HG03159 (cell line): Measurements from ENCODE around the gene TRNP1.
"Not testable (repeated sequence)": the region's sequence is repeated elsewhere in the genome, so short reads cannot be mapped to it uniquely, and the experiment has no call there.

Experiments used
- ATAC-seq: cut with Tn5 transposase; IDR thresholded peaks from one replicate; pipeline ENCODE4 v1.9.1; 2021; ENCODE audit warnings: mild to moderate bottlenecking, moderate library complexity; ENCODE audit not compliant: unreplicated experiment

TRNP1 gene, protein sequence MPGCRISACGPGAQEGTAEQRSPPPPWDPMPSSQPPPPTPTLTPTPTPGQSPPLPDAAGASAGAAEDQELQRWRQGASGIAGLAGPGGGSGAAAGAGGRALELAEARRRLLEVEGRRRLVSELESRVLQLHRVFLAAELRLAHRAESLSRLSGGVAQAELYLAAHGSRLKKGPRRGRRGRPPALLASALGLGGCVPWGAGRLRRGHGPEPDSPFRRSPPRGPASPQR

GRCh38 chr1:26993237-26994019 is at the start of gene TRNP1:
TSS of gene TRNP1 (plus strand) at chr1:26993692. CDS start at chr1:26993787, 95 bp downstream.
- peak; percentile 53 for ATAC-seq

DNA sequence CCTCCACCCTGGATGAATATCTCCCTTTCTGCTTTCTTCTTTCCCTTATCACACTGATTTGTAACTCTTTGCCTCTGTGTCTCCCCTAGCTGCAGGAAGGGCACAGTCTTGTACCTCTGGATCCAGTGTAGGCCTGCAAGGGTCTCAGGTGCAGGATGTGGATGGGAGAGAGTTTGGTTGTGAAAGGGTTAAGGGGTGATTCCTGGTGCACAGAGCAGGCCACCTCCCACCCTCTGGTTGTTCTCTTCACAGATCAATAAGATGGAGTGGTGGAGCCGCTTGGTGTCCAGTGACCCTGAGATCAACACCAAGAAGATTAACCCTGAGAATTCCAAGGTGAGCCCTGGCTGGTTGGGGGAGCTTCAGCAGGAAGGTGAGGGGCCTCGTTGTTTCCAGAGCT is 48.4 kb upstream of the TRNP1 start:
- no peak for ATAC-seq

DNA sequence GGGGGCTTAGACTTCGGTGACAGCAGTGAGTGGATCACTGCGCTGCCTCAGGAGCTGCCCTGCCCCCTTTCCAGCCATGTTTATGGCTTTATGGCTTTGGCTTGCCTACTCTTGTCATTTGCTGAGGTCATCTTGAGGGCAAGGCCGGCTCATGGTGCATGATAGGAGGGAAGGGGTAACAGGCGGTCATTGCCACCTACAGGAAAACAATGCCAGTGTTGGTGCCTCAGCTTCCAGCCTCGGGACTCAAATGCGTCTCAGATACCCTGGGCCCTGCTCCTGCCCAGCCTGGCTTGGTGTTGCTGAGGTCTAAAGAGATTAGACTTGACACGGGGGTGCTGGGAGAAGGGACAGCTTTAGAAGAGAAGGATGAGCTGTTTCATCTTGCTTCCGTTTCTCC is 47.8 kb upstream of the TRNP1 start:
- no peak for ATAC-seq

DNA sequence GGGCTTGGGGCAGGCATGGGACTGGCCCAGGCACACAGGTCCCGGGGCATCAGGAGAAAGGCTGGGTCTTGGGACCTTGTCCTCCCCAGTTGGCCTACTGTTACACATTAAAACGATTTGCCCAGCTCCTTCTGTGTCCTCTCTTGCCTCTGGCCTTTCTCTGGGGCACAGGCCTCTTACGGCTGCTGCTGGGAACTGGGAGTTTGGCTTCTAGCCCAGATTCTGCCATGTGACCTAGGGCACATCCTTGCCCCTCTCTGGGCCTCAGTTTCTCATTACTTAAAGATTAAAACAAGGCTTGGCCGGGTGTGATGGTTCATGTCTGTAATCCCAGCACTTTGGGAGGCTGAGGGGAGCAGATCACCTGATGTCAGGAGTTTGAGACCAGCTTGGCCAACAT is 47.2 kb upstream of the TRNP1 start:
- ATAC-seq, result no peak

- not testable (repeated sequence) for ATAC-seq
Observed at GRCh38 chr1:26948725-26949057, 44.8 kb upstream of the TRNP1 start.

- no peak for ATAC-seq
Observed at GRCh38 chr1:26949266-26949925, 44.1 kb upstream of the TRNP1 start.

GRCh38 chr1:26949926-26950319 is 43.6 kb upstream of the TRNP1 start:
- ATAC-seq, result no peak

DNA sequence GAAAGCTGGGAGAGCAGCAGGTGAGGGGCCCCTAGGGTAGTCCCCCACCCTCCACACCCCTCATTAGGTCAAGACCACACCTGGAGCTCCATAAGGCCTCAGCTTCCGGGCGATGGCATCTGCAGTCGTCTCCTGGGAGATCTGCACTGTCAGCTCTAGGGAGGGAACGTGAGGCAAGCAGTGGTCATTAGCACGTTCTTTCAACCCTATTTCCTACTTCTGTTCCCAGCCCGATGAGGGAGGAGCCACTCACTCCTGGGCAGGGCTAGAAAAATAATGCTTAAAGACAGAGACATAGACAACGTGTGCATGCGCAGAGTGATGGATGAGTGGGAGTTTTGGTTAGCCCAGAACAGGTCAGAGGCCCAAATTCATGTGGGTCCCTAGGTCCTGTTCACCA is 42.9 kb upstream of the TRNP1 start:
- no peak for ATAC-seq

DNA sequence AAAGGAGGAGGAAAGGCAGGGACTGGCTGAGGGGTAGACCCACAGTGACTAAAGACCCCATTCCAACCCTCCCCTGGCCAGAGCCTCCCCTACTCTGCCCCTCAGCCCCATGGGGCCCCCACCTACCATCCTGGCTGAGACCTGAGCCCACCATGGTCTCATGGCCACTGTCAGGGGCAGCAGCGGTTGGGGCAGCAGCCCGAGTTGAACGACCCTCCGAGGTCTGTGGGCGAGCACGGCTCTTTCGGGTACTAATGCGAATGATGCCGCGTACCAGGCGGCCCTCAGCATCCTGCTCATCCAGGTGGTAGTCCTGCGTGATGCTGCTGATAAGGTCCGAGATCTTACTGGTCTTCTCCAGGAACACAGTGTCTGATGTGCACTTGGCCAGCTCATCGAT is 42.3 kb upstream of the TRNP1 start:
- no peak for ATAC-seq

DNA sequence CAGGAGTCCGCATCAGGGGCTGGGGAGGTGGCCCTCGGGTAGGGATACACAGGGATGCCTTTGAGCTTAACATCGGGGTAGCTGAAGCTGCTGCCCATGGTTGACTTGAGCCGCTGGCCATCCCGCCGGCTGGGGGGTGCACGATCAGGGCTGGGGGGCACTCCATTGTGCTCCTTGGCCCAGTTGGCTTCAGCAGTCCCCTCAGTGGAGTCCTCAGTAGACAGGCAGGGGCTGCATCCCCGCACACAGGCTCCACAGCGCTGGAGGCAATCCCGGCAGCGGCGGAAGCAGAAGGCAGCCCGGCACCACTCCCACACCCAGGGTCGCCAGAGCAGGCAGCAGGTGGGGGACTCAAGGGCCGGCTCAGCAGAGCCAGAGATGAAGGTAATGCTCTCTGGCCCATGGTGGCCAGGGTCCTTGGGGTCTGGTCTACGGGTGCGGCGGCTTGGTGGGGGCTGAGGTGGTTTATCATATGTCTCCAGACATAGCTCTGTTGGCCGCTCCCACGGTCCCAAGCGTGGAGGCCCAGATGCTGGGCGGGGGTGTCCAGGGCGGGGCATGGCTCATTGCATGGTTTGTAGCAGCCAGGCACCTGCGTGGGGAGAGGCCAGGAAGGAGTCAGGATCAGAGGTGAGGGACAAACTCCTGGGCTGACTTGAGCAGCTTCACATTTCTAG is 41.5 kb upstream of the TRNP1 start:
- no peak for ATAC-seq

DNA sequence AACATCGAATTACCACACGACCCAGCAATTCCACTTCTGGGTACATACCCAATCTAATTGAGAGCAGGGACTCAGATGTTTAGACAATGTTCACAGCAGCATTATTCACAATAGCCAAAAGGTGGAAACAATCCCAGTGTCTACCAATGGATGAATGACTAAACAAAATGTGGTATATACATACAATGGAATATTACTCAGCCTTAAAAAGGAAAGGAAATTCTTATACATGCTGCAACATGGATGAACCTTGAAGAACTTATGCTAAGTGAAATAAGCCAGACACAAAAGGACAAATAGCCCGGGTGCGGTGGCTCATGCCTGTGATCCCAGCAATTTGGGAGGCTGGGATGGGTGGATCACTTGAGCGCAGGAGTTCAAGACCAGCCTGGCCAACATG is 40.1 kb upstream of the TRNP1 start:
- ATAC-seq, result no peak

DNA sequence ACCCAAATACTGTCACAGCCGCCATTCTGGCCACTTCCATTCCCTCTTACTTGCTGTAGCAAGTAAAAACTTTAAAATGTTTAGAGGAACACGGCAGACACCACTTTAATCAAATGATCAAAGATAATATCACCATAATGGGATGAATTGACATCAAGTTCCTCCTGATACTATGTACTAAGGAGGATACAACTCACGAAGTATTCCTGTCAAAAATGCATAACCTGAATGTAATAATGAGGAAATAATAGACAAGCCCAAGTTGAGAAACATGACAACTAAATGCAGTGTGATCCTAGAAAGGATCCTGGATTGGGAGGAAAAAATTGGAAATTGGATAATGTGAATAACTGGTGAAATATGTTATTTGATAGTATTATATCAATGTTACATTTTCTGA is 37.2 kb upstream of the TRNP1 start:
- ATAC-seq, result no peak

GRCh38 chr1:26957306-26957705 is 36.2 kb upstream of the TRNP1 start:
- ATAC-seq, result no peak

DNA sequence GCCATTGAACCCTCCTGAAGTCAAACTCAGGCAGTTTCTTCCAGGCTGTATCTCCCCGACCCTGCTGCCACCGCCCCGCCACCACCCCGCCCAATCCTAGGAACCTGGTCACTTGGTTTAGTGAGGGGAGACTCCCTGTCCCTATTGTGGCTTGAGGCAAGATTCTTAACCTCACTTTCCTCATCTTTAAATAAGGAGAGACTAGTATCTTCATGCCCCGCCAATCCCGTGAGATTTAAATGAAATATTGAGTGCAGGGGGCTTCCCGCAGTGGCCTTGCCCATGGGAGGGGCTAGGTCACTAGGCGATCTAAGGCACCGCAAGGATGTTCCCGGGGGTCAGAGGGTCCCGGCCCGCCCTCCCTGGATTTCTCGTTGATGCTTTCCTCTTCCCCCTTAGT is 34.2 kb upstream of the TRNP1 start:
- no peak for ATAC-seq

DNA sequence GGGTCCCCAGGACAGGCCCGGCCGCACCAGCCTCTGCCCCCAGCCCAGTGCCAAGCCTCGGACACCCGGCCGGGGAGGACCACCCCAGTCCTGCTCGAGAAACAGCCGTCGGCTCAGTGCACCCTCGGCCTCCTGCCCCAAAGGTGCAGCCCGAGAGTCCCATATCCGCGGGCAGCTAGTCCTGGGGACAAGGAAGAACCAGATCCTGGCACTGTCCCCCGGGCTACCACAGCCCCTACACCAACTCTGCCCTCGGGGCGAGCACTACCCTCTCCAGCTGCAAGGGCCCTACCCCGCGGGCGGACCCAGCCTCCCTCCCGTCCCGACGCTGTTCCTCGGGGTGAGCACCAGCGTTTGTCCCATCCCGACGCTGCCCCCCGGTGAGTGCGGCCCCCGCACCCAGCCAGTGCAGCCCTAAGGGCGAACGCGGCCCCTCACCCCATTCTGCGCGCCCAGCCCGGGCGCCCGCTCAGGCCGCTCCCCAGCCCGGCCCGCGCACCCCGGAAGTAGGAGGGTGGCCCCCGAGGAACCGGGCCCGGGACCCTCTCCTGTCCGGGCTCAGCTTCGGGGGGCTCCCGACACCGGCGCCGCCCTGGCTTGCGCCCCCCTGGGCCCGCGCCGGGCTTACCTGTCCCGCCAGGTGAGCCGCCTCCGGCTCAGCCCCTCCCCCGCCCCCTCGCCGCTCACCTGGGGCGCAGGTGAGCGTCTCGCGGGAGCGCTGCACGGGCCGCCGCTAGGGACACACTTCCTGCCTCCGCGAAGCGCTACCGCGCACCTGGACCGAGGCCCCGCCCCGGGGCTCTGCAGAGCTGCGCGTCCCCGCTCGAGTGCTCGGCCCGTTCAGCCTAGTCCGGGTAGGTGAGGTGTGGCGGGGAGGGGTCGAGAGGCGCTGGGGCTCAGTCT is 33.5 kb upstream of the TRNP1 start, which contains the start of gene KDF1:
Gene KDF1 (minus strand): TSS at position 747 of the 903 bp plus-strand sequence. CDS start 8,088 bp downstream, outside the sequence.
- no peak for ATAC-seq

- no peak for ATAC-seq
Observed at GRCh38 chr1:26960625-26960966, 32.9 kb upstream of the TRNP1 start.

- no peak for ATAC-seq
Observed at GRCh38 chr1:26961826-26962225, 31.7 kb upstream of the TRNP1 start.

DNA sequence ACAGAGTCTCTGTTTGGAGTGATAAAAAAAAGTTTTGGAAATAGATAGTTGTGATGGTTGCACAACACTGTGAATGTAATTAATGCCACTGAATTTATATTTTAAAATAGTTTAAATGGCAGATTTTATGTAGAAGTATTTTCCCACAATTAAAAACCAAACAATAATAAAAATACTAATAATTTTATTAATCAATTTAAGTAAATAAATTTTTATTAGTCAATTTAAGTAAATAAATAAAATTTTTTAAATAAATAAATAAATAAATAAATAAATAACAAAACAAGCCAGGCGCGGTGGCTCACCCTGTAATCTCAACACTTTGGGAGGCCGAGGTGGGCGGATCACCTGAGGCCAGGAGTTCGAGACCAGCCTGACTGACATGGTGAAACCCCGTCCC is 28.3 kb upstream of the TRNP1 start:
- ATAC-seq, result no peak

DNA sequence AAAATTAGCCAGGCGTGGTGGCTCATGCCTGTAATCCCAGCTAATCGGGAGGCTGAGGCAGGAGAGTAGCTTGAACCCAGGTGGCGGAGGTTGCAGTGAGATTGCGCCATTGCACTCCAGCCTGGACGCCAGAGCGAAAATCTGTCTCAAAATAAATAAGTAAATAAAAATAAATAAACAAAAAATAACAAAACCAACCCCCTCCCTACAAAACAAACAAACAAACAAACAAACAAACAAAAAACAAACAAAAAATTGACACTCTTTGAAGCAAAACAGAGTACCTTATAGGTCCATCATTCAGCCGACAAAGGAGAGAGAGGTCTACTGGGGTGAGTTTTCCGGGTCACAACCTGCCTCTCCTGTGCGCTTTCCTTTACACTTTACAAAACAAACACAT is 27.9 kb upstream of the TRNP1 start:
- no peak for ATAC-seq

DNA sequence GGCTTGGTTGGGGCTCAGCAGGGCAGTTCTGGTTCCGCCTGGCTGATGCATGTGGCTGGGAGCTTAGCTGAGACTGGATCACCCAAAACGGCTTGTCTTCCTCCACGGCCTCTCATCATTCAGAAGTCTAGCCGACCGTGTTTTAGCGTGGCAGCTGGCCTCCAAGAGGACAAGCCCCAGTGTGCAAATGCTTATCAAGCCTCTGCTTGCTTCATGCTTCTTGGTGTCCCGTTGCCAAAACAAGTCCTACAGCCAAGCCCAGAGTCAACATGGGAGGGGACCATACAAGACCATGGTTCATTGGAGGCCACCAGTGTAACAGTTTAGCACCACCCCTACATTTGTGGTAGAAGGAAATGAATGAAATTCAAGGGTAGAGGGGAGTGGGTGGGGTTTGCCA is 22.7 kb upstream of the TRNP1 start:
- ATAC-seq, result no peak

GRCh38 chr1:26971590-26971989 is 21.9 kb upstream of the TRNP1 start:
- no peak for ATAC-seq
